MM.1S (cell line): ENCODE data around the gene UGT3A1.

Experiments used
- CTCF ChIP-seq: fragments of 300-600 bp; sonication (generic); IDR thresholded peaks from 2 replicates; pipeline ENCODE4 v1.5.1; 2016; ENCODE audit warnings: antibody characterized with exemption, low read length, mixed read lengths
- EZH2 ChIP-seq: fragments of 300-600 bp; sonication (generic); optimal IDR thresholded peaks from 2 replicates; pipeline ENCODE3; 2017; ENCODE audit warnings: low read depth, mild to moderate bottlenecking, antibody characterized with exemption, low read length, mixed read lengths
- EZH2phosphoT487 ChIP-seq: fragments of 300-600 bp; sonication (generic); IDR thresholded peaks from 2 replicates; pipeline ENCODE4 v1.6.1; 2018; ENCODE audit warnings: antibody characterized with exemption, low read length

GRCh38 chr5:35971186-35971877 is 19.9 kb downstream of the UGT3A1 start:
- no peak for TF ChIP-seq CTCF
- no peak for TF ChIP-seq EZH2
- TF ChIP-seq EZH2phosphoT487: no peak
